ENCODE results near the gene ARID4B. TPM values are rescaled to one million over a fixed set of nuclear protein-coding genes. Genes with fewer than 3 reads are reported as not detected.
A peak's percentile ranks its signal among the peaks of the same experiment; 100 is the strongest.

ARID4B gene
- total RNA-seq, 1 donor from 2014 or later, result 59.3 TPM

DNA sequence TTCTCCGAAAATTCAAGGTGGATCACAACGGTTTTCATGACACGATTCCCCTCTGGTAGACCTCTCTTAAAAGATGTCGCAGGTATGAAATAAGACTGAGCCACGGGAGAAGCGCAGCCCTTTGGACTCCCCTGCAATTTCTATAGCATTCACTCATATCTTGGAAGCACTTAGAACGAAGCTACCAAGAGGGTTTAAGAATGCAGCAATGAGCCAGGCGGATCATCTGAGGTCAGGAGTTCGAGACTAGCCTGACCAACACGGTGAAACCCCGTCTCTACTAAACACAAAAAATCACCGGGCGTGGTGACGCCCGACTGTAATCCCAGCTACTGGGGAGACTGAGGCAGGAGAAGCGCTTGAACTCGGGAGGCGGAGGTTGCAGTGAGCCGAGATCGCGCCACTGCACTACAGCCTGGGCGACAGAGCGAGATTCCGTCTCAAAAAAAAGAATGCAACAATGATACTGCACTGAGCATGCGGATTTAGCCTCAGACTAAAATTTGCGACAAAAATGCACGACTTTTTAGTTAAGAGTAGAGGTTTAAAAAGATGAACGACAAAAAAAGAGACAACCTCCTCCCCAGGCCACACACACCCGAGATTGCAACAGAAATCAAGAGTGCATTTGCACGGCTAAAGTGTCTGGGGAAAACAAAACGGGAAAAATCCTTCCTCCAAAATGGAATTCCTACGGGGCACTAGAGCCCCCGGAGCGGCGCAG, 200.1 kb downstream of the ARID4B start:
- DNase-seq (ENCODE audit: low read depth), result peak; percentile 16

DNA sequence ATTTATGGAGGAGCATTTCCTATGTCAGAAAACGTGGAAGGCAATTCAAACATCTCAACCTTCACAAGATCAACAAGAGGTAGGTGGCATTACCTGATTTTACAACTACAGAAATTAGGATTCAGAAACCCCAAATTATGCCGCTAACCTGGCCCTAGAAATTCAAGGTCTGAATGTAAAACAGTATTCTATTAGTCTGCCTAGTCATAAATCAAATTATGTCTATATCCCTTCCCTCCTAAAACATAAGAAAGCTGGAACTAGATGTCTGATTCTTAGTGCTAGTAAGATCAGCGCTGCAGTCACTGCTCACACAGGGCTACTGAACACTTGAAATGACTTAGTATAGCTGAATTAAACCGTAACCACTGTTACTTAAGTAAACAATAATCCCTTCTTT, 200.8 kb downstream of the ARID4B start:
- peak; percentile 26 for DNase-seq (ENCODE audit: low read depth)

DNA sequence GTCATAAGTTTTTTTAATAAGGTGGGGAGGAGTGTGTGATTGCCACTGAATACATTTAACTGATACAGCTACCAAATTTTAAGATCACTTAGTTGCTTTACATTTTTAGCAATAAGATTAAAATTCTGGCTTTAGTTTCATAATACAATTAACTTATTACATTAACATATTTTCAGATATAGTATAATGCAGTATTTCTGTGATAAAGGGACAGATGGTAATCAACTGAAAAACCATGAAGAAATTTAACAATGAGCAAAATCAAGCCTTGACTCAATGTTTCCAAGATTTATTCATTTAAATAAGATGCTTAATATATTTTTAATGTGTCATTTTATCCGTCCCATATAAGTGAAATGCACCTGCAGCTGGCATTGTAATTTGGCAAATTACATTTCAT, 203.3 kb downstream of the ARID4B start:
- DNase-seq (ENCODE audit: low read depth), result no peak

DNA sequence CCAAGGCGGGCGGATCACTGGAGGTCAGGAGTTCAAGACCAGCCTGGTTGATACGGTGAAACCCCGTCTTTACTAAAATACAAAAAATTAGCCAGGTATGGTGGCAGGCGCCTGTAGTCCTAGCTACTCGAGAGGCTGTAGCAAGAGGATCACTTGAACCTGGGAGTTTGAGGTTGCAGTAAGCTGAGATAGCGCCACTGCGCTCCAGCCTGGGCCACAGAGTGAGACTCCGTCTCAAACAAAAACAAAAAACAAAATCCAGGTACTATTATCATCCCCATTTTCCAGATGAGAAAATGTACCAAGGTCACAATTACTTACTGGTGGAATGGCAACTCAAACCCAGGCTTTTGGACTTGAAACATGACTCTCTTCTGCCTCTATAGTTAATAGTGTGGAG, 203.9 kb downstream of the ARID4B start:
- DNase-seq (ENCODE audit: low read depth), result no peak

DNA sequence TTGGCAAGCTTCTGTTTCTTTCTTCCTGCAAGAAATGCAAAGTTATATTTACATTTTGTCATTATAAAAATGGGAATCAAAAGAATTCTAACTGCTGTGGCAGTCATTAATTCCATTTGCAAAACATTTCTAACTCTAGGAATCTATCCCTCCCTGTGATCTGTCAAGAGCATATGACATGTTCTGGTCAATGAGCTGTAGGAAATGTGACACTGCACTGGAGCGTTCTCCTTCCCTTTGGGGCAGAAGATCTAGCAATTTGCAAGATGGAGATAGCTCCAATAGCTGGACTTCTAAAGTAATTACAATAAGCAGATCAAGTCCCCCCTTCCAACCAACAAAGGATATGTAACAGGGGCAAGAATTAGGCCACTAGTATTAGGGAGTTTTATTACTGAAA, 205.6 kb downstream of the ARID4B start:
- DNase-seq (ENCODE audit: low read depth), result no peak

Other genes starting within 250 kb of the ARID4B start
- gene TOMM20, start 199.3 kb downstream of the ARID4B start, total RNA-seq, result 90.5 and 98.9 TPM in 2 replicates
- 46.0 and 62.0 TPM in 2 replicates for gene RBM34, start 166.9 kb downstream of the ARID4B start, total RNA-seq
- gene GGPS1, start 391 bp upstream of the ARID4B start, total RNA-seq, result 34.2 and 48.0 TPM in 2 replicates
- 28.7 and 30.4 TPM in 2 replicates for gene TBCE, start 39.2 kb upstream of the ARID4B start, total RNA-seq
- 44.3 and 52.3 TPM in 2 replicates for gene B3GALNT2, start 176.3 kb upstream of the ARID4B start, total RNA-seq

Measured in renal cortical epithelial cell (primary cell).